ENCODE results near the gene XPO5.
"Not testable (repeated sequence)": the region's sequence is repeated elsewhere in the genome, so short reads cannot be mapped to it uniquely, and the experiment has no call there.

Gene XPO5

DNA sequence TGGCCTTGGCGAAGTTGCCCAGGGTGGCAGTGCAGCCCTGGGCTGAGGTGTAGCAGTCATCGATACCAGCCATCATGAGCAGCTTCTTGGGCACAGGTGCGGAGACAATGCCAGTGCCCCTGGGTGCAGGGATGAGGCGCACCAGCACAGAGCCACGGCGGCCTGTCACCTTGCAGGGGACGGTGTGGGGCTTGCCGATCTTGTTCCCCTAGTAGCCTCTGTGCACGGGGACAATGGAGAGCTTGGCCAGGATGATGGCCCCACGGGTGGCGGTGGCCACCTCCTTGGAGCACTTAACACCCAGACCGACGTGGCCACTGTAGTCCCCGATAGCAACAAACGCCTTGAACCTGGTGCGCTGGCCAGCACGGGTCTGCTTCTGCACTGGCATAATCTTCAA, 36.9 kb downstream of the XPO5 start:
- not testable (repeated sequence) for H3K4me2 ChIP-seq (ENCODE audit: low read length); H3K27me3 ChIP-seq (ENCODE audit: control insufficient read depth, insufficient read depth, low read length); H3K9ac ChIP-seq (ENCODE audit: low read depth, low read length); H3K4me1 ChIP-seq (ENCODE audit: control insufficient read depth, insufficient read depth, low read length); H3K9me3 ChIP-seq (replicated peaks; ENCODE audit: low read length); H3K4me3 ChIP-seq (ENCODE audit: low read length)
- H3K36me3 ChIP-seq (ENCODE audit: insufficient read depth, low read length): peaks cover 31% of the 10 kb centered on the region

DNA sequence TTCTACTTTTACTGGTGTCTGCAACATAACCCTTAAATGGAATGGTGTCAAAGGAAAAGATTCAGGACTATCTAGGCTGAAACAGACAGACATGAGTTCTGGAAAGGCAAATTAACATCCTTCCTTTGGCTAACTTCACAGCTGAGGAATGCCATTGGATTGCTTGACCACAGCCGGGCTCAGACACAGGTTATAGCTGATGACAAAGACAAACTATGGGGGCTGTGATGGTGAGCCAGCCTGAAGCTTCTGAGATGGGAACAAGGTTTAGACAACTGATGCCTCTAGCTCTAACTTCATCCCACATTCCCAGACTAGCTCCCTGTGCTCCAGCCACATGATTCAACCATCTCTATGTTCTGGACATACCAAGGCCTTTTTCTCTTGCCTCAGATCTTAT, 43.6 kb downstream of the XPO5 start:
- Histone ChIP-seq H3K4me1 (ENCODE audit: control insufficient read depth, insufficient read depth, low read length) (no peaks in the 10 kb centered on the region), H3K9me3 (replicated peaks; ENCODE audit: low read length) (no peaks in the 10 kb centered on the region), H3K9ac (ENCODE audit: low read depth, low read length) (no peak overlapping the region), H3K36me3 (ENCODE audit: insufficient read depth, low read length) (peaks cover 52% of the 10 kb centered on the region), H3K4me2 (ENCODE audit: low read length) (no peak overlapping the region), H3K4me3 (ENCODE audit: low read length) (no peak overlapping the region), H3K27me3 (ENCODE audit: control insufficient read depth, insufficient read depth, low read length) (no peaks in the 10 kb centered on the region)

DNA sequence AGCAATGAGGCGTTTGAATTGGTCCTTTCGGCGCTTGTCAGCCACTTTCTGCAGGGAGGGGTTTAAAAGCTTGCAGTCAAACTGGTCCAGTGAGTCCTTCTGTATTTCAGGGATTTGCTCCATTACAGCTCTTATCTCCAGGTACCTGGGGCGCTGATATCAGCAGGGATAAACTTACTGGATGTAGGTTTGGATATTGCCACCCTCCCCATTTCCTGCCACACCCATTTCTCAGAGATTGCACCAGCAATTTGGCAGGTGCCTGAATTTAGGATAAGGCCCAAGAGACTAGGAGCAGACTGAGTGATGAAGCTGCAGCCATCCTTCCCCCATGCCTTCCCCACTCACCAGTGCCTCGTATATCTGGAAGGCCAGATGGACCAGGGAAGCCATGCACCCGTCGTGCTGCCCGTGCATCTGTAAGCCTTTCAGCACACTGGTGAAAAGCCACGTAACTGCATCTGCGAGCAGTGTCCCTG, 51.3 kb downstream of the XPO5 start:
- Histone ChIP-seq H3K4me3 (ENCODE audit: low read length) (no peak overlapping the region), H3K4me2 (ENCODE audit: low read length) (no peak overlapping the region), H3K4me1 (ENCODE audit: control insufficient read depth, insufficient read depth, low read length) (no peaks in the 10 kb centered on the region), H3K9ac (ENCODE audit: low read depth, low read length) (no peak overlapping the region), H3K9me3 (replicated peaks; ENCODE audit: low read length) (no peaks in the 10 kb centered on the region), H3K36me3 (ENCODE audit: insufficient read depth, low read length) (peaks cover 91% of the 10 kb centered on the region), H3K27me3 (ENCODE audit: control insufficient read depth, insufficient read depth, low read length) (no peaks in the 10 kb centered on the region)

DNA sequence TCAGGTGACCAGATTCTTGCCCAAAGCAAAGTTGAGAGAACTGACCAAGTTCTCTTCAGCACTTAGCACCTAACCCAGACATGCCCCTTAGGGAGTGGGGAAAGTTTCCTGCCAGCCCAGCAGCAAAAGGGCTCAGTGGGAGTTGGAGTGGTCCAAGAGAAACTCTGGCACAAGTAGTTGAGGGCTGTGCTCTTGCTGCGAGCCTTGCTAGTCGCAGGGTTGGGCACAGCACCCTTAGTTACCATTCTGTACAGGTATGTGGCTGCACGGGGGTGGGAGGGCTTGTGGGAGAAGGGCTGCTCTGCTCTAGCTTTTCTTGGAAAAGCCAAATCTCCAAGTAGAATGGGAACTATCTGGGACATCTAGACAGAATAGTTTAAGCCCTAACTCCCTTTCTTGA, 52.6 kb downstream of the XPO5 start:
- Histone ChIP-seq H3K9ac (ENCODE audit: low read depth, low read length) (no peak overlapping the region), H3K4me3 (ENCODE audit: low read length) (no peak overlapping the region), H3K27me3 (ENCODE audit: control insufficient read depth, insufficient read depth, low read length) (no peaks in the 10 kb centered on the region), H3K4me2 (ENCODE audit: low read length) (no peak overlapping the region), H3K4me1 (ENCODE audit: control insufficient read depth, insufficient read depth, low read length) (peaks cover 3% of the 10 kb centered on the region), H3K36me3 (ENCODE audit: insufficient read depth, low read length) (peaks cover 88% of the 10 kb centered on the region), H3K9me3 (replicated peaks; ENCODE audit: low read length) (no peaks in the 10 kb centered on the region)

DNA sequence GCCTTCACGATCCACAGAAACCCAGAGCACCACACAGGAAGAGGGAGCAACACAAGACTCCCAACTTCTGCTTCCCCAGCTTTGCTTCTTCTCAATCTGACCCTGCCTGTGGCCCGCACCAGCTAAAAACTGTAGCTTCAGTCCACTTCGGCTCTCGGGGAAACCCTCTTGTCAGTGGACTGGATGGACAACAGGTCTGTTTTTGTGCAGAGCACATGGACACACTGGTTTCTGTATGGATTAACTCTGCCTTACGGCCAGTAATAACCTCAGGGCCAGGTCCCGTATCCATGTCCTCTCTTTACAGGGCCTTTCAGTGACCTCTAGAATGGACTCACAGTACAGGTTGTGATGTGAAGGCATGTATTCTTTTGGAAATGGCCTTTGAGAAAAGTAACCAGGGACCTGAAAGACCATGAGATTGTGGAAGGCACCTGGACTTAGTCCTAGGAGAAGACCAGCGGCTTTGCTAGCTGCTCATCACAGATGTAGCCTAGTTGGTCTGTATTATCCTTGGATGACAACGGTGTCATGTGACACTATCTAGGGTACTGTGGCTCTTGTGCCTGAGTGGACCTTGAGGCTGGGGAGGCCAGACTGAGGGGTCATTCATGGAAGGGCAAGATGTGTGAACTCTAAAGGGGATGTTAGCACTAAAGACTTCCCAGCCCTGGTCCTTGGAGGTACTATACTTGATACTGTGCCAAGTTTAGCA, 53.1 kb downstream of the XPO5 start:
- Histone ChIP-seq H3K36me3 (ENCODE audit: insufficient read depth, low read length) (peaks cover 82% of the 10 kb centered on the region), H3K9ac (ENCODE audit: low read depth, low read length) (no peak overlapping the region), H3K4me2 (ENCODE audit: low read length) (no peak overlapping the region), H3K4me3 (ENCODE audit: low read length) (no peak overlapping the region), H3K9me3 (replicated peaks; ENCODE audit: low read length) (no peaks in the 10 kb centered on the region), H3K27me3 (ENCODE audit: control insufficient read depth, insufficient read depth, low read length) (no peaks in the 10 kb centered on the region), H3K4me1 (ENCODE audit: control insufficient read depth, insufficient read depth, low read length) (peaks cover 9% of the 10 kb centered on the region)

DNA sequence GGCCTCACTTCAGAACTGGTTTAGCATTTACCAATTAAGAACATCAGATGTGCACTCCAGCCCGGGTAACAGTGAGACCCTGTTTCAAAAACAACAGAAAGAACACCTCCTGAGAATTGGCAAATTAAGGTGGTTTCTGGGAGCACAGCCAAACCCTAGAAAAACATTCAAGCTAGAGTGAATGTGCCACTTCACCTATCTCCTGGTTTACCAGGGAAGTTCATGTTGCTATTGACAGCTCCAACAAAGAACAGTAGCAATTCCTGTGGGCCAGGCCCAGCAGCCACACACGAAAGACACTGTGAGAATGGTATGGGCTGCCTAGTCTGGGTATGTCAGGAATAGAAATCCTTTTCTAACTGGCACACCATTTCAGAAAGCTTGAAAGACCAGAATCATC, 54.0 kb downstream of the XPO5 start:
- Histone ChIP-seq H3K9me3 (replicated peaks; ENCODE audit: low read length) (no peaks in the 10 kb centered on the region), H3K4me3 (ENCODE audit: low read length) (no peak overlapping the region), H3K4me1 (ENCODE audit: control insufficient read depth, insufficient read depth, low read length) (peaks cover 9% of the 10 kb centered on the region), H3K36me3 (ENCODE audit: insufficient read depth, low read length) (peaks cover 73% of the 10 kb centered on the region), H3K9ac (ENCODE audit: low read depth, low read length) (no peak overlapping the region), H3K4me2 (ENCODE audit: low read length) (no peak overlapping the region), H3K27me3 (ENCODE audit: control insufficient read depth, insufficient read depth, low read length) (no peaks in the 10 kb centered on the region)

DNA sequence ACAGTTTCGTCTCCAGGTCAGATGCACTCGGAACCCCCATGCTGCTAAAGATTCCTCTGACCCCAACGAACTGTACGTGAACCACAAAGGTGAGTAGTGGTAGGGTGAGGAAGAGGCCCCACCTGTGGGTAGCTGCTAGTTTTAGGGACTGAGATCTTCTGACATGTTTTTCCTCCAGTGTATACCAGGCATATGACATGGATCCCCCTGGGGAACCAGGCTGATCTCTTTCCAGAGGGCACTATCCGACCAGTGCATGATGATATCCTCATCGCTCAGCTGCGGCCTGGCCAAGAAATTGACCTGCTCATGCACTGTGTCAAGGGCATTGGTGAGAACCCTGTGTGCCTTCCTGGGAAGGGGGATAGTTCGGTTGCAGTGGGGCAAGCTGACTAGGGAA, 55.7 kb downstream of the XPO5 start:
- Histone ChIP-seq H3K4me1 (ENCODE audit: control insufficient read depth, insufficient read depth, low read length) (peaks cover 18% of the 10 kb centered on the region), H3K27me3 (ENCODE audit: control insufficient read depth, insufficient read depth, low read length) (no peaks in the 10 kb centered on the region), H3K9me3 (replicated peaks; ENCODE audit: low read length) (no peaks in the 10 kb centered on the region), H3K36me3 (ENCODE audit: insufficient read depth, low read length) (peaks cover 65% of the 10 kb centered on the region), H3K4me3 (ENCODE audit: low read length) (no peak overlapping the region), H3K9ac (ENCODE audit: low read depth, low read length) (no peak overlapping the region), H3K4me2 (ENCODE audit: low read length) (no peak overlapping the region)

DNA sequence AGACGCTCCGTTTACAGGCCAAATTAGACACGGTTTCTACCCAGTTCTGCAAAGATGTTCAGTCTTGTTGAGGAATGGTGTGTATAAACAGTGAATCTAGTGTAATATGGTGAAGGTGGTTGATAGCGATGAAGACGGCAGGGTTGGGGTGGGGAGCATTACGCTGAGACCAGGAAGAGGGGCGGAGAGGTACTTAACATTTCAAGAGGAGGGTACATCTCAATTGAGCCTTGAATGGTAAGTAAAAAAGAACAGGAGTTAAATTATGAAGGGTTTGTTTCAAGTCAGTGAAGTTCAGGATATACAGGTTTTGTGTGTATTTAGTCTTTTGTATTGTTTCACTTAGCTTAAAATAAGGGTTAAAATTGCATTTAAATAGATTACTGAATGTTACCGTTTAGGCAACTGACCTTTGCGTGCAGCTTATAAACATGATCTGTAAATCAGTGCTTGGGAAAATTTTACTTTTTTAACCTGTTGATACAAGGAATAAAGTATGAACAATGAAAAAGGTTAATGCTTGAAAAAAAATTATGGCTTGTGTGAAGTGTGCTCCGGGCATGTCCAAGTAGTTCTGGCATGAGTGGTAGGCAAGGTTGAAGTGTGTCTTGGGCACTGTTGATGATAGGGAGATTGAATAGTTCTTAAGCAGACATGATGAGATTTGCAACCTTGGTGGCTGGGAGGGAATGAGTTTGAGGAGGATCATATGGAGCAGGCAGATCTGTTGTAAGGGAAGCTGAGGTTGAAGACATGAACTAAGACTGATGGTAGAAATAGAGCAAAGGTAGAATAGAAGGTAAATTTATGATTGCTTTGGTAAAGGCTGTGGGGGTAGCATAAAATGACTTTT, 58.1 kb downstream of the XPO5 start:
- H3K4me1 ChIP-seq (ENCODE audit: control insufficient read depth, insufficient read depth, low read length): peaks cover 19% of the 10 kb centered on the region
- no peaks in the 10 kb centered on the region for H3K9me3 ChIP-seq (replicated peaks; ENCODE audit: low read length)
- peaks cover 62% of the 10 kb centered on the region for H3K36me3 ChIP-seq (ENCODE audit: insufficient read depth, low read length)
- H3K4me2 ChIP-seq (ENCODE audit: low read length): peak overlapping the region; percentile 86
- H3K4me3 ChIP-seq (ENCODE audit: low read length): peak overlapping the region; percentile 86
- H3K9ac ChIP-seq (ENCODE audit: low read depth, low read length): peak overlapping the region; percentile 96
- no peaks in the 10 kb centered on the region for H3K27me3 ChIP-seq (ENCODE audit: control insufficient read depth, insufficient read depth, low read length)

DNA sequence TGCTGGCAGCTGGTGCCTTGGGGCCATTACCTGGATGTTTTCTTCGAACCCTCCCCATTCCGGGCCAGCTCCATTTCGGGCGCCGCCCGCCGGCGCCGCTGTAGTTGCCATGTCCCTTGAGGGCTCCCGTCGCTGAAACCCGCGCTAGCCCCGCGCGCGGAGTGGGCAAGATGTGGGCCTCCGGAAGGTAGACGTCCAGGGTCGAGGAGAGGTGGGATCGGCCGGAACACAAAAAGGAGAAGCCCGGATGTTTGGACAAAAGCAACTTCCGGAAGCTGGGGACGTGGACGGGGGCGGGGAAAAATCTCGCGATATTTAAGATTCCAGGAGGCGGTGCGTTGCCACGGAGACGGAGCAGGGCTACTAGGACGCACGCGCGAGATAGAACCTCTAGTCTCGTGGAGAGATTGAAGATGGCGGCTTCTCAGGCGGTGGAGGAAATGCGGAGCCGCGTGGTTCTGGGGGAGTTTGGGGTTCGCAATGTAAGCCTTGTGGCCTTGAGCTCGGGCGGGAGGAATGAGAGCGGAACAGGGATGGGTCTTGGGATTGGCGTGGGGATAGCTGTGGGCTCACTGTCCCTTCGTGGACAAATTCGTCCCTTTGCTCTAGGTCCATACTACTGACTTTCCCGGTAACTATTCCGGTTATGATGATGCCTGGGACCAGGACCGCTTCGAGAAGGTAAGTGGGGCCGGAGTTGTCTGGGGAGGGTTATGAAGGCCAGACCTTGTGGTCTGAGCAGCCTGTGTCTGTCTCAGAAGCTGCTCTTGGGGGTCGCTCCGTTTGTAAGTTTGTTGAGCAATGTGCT, 58.9 kb downstream of the XPO5 start, which contains the start of the genes POLR1C and YIPF3:
POLR1C (plus strand) TSS at position 393 of the 808 bp plus-strand sequence; CDS start at position 414, 21 bp downstream.
YIPF3 (minus strand) TSS at position 230 of the 808 bp plus-strand sequence; CDS start at position 111, 119 bp downstream.
- Histone ChIP-seq H3K27me3 (ENCODE audit: control insufficient read depth, insufficient read depth, low read length) (no peaks in the 10 kb centered on the region), H3K4me3 (ENCODE audit: low read length) (peak within 1 kb of the TSS; percentile 86), H3K4me2 (ENCODE audit: low read length) (peak within 1 kb of the TSS; percentile 99), H3K9ac (ENCODE audit: low read depth, low read length) (peak within 1 kb of the TSS; percentile 96), H3K4me1 (ENCODE audit: control insufficient read depth, insufficient read depth, low read length) (peaks cover 19% of the 10 kb centered on the region), H3K9me3 (replicated peaks; ENCODE audit: low read length) (no peaks in the 10 kb centered on the region), H3K36me3 (ENCODE audit: insufficient read depth, low read length) (peaks cover 63% of the 10 kb centered on the region)

DNA sequence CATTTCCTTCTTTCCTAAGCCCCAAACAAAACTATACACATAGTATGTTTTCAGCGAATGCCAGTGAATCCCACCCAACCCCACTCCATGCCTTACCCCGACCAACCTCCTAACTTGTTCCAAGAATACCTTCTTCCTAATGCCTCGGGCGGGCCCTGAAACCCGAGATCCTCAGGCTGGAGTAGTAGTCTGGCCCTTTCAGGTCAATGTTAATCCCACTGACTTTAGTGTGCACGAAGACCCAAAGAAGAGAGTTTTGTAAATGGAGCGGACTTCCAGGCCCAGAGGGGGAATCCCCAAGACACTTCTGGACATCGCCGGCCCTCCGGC, 59.5 kb downstream of the XPO5 start:
- Histone ChIP-seq H3K4me1 (ENCODE audit: control insufficient read depth, insufficient read depth, low read length) (peaks cover 19% of the 10 kb centered on the region), H3K9ac (ENCODE audit: low read depth, low read length) (peak overlapping the region; percentile 96), H3K36me3 (ENCODE audit: insufficient read depth, low read length) (peaks cover 63% of the 10 kb centered on the region), H3K4me3 (ENCODE audit: low read length) (peak overlapping the region; percentile 86), H3K4me2 (ENCODE audit: low read length) (peak overlapping the region; percentile 99), H3K9me3 (replicated peaks; ENCODE audit: low read length) (no peaks in the 10 kb centered on the region), H3K27me3 (ENCODE audit: control insufficient read depth, insufficient read depth, low read length) (no peaks in the 10 kb centered on the region)

DNA sequence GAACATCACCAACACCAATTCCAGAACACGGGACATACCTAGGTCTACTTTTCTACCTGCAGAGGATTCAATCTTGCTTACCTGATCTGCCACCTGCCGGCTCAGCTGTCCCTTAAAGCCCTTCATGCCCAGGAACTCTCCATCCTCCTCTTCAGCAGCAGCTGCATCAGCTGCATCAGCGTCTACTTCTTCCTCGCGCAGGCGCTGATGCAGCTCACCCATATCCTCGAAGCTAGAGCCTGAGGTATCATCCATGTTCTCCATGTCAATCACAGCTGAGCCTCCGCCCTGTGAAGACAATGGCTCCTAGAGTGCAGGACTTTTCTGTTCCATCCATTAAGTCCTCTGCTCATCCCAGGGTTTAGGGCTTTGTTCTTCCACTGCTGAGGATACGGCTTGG, 60.0 kb downstream of the XPO5 start:
- H3K9ac ChIP-seq (ENCODE audit: low read depth, low read length): peak overlapping the region; percentile 96
- H3K9me3 ChIP-seq (replicated peaks; ENCODE audit: low read length): no peaks in the 10 kb centered on the region
- peaks cover 20% of the 10 kb centered on the region for H3K4me1 ChIP-seq (ENCODE audit: control insufficient read depth, insufficient read depth, low read length)
- peaks cover 62% of the 10 kb centered on the region for H3K36me3 ChIP-seq (ENCODE audit: insufficient read depth, low read length)
- peak overlapping the region; percentile 99 for H3K4me2 ChIP-seq (ENCODE audit: low read length)
- H3K4me3 ChIP-seq (ENCODE audit: low read length): peak overlapping the region; percentile 86
- H3K27me3 ChIP-seq (ENCODE audit: control insufficient read depth, insufficient read depth, low read length): no peaks in the 10 kb centered on the region
